Dermis microvascular lymphatic vessel endothelial cell (primary cell): ENCODE results near the gene OR51V1. TPM values are rescaled to one million over a fixed set of nuclear protein-coding genes. Genes with fewer than 3 reads are reported as not detected.
"Not testable (repeated sequence)": the region's sequence is repeated elsewhere in the genome, so short reads cannot be mapped to it uniquely, and the experiment has no call there.

Experiments used
- DNase-seq, 2 donors: peaks; one replicate each; pipeline versions ENCODE4 v3.0.0 to v3.0.0-alpha.2; 2010; ENCODE audit warnings: low read depth in 2 of 2
- total RNA-seq: library from RNA; depleted of rRNA; stranded (reverse); fragments of >200 nt; gene quantifications from 2 replicates; pipeline ENCODE4 v1.2.1, GENCODE V29; 2014

Gene OR51V1, protein sequence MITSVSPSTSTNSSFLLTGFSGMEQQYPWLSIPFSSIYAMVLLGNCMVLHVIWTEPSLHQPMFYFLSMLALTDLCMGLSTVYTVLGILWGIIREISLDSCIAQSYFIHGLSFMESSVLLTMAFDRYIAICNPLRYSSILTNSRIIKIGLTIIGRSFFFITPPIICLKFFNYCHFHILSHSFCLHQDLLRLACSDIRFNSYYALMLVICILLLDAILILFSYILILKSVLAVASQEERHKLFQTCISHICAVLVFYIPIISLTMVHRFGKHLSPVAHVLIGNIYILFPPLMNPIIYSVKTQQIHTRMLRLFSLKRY
- total RNA-seq = not detected in 2 replicates

DNA sequence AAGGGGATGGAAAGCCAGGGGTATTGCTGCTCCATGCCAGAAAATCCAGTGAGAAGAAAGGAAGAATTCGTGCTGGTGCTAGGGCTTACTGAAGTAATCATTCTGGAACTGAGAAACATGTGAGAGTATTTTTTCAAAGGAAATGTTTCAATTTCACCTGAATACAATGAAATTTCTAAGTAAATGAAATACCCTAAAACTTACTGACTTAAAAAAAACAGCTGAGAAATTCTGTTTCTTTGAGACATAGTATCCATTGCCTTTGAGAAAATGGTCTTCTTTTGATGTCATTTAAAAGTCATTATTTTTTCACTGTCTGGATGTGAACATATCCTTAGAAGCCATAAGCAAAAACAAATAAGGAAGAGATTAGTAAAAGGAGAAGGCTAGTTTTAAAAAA is at the start of gene OR51V1:
Gene OR51V1, minus strand, starts transcription at position 101 of the 400 bp plus-strand sequence. Its CDS starts 0 bp downstream, at position 101.
- no peak for DNase-seq

- not testable (repeated sequence) for DNase-seq
These were observed 49.4 kb upstream of the OR51V1 start, which contains the start of gene HBG1 for GRCh38 chr11:5249807-5250396. Gene HBG1, minus strand, starts transcription at chr11:5249857. Its CDS starts 53 bp downstream, at chr11:5249804.

- not testable (repeated sequence) for DNase-seq
These were observed 48.0 kb upstream of the OR51V1 start for GRCh38 chr11:5248498-5248897.

- DNase-seq = no peak
These were observed 47.1 kb upstream of the OR51V1 start for GRCh38 chr11:5247472-5248192.

DNA sequence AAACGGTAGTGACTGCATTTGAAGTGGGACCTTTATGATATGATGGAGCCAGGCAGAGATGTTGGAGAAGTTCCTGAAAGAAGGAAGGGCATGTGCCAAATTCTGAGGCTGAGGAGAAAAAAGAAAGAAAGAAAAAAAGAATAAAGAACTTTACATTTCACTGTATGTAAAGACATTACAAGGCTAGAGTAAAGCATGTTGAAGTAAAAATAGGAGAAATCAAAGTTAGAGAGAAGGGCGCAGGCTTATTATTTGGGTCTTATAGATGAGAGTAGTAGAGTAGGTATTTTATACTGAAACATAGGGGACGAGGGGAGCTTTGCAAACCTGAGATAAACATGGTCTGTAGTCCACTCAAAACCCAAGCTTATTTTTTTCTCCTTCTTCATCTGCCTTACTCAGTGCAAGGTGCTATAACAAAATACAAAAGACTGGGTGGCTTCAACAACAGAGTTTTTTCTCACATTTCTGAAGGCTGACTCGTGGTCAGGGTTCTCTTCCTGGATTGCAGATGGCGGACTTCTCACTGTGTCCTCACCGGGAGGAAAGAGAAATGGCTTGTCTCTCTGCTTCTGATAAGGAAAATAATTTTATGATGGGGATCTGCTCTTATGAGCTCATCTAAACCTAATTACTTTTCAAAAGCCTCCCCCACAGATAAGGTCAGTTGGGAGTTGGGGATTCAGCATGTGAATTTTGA is 46.4 kb upstream of the OR51V1 start:
- no peak for DNase-seq

GRCh38 chr11:5245155-5245554 is 44.7 kb upstream of the OR51V1 start:
- DNase-seq = no peak

GRCh38 chr11:5243816-5244180 is 43.3 kb upstream of the OR51V1 start:
- DNase-seq = no peak

DNA sequence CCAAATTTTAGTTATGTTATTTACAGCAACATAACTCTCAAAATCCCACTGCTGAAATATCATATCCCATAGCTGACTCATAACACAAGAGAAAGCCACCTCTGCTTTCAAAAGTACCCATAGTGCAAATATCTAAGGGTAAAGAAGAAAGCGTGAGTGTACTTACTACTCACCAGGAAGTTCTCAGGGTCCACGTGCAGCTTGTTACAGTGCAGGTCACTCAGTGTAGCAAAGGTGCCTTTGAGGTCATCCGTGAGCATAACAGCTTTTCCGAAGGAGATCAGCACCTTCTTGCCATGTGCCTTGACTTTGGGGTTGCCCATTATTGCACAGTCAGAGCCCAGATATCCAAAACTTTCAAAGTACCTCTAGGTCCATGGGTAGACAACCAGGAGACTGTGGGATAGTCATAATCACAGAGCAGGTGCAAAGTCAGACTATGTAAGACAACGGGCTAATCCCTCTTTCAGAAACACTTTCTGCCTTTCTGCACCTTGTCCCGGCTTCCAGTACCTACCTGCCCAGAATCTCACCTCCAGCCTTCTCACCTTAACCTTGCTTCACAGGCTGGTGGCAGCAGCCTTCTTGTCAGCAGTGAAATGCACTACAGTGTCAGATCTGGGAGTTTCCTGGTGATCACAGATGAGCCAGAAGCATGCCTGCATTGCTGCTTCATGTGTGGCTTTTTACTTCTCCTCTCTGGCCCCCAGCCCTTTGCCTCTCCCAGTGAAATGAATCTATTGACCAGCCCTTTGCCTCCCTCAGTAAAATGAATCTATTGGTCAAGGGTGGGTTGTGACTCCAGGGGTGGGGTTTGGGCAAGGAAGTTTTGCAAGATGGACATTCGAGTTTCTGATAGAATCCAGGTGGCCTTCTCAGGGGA is 42.7 kb upstream of the OR51V1 start:
- DNase-seq = no peak

DNA sequence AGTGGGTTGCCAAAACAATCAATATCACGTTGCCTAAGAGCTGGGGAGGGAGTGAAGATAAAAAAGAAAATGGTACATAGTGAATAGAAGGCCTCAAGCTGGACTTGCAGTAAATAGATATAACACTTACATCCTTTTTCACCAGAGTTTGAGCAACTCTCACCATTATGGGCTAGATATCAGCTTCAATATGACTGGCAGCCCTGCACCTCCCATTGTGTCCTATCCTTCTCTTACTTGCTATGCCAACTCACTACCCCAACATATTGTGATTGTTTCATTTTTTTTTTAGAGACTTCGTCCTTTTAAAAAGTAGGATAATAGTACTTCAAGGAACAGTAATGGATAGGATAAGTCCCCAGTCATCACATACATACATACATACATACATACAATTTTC is 41.7 kb upstream of the OR51V1 start:
- no peak for DNase-seq

DNA sequence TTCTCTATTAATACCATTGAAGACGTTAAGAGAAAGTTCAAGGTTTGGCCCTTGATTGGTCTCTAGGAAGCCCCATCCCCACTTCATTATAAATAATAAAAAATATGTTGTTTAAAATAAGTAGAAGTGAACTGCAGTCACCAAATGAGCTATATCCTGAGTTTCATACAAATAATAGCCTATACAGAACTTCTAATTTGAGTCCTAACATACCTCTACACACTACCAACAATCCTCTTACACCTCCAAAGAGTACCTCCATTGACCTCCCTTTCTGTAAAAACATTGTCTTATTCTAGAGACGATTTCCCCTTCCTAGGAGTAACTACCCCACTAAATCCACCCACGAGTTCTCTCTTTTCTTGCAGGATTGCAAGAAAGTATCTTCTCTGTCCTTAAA is 41.0 kb upstream of the OR51V1 start:
- no peak for DNase-seq

GRCh38 chr11:5240458-5240857 is 40.0 kb upstream of the OR51V1 start:
- DNase-seq = no peak

- DNase-seq = no peak
These were observed 39.6 kb upstream of the OR51V1 start for GRCh38 chr11:5240056-5240455.

GRCh38 chr11:5239046-5239445 is 38.6 kb upstream of the OR51V1 start:
- no peak for DNase-seq

- no peak for DNase-seq
These were observed 38.0 kb upstream of the OR51V1 start for GRCh38 chr11:5238486-5238885.

DNA sequence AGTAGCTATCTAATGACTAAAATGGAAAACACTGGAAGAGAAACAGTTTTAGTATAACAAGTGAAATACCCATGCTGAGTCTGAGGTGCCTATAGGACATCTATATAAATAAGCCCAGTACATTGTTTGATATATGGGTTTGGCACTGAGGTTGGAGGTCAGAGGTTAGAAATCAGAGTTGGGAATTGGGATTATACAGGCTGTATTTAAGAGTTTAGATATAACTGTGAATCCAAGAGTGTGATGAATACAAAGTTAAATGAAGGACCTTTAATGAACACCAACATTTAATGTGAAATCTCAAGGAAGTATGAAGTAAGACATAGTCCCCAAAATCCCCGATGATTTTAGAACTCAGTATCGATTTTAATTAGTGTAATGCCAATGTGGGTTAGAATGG is 36.9 kb upstream of the OR51V1 start:
- no peak for DNase-seq

GRCh38 chr11:5235364-5236095 is 35.0 kb upstream of the OR51V1 start:
- DNase-seq = no peak

DNA sequence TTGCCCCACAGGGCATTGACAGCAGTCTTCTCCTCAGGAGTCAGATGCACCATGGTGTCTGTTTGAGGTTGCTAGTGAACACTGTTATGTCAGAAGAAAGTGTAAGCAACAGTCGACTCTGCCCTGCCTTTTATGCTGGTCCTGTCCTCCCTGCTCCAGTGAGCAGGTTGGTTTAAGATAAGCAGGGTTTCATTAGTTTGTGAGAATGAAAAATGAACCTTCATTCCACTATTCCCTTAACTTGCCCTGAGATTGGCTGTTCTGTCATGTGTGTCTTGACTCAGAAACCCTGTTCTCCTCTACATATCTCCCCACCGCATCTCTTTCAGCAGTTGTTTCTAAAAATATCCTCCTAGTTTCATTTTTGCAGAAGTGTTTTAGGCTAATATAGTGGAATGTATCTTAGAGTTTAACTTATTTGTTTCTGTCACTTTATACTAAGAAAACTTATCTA is 33.9 kb upstream of the OR51V1 start, which contains the start of gene HBD:
Gene HBD, minus strand, starts transcription at position 103 of the 454 bp plus-strand sequence. Its CDS starts 50 bp downstream, at position 53.
- DNase-seq = no peak

- DNase-seq = no peak
These were observed 32.8 kb upstream of the OR51V1 start for GRCh38 chr11:5233307-5233706.

DNA sequence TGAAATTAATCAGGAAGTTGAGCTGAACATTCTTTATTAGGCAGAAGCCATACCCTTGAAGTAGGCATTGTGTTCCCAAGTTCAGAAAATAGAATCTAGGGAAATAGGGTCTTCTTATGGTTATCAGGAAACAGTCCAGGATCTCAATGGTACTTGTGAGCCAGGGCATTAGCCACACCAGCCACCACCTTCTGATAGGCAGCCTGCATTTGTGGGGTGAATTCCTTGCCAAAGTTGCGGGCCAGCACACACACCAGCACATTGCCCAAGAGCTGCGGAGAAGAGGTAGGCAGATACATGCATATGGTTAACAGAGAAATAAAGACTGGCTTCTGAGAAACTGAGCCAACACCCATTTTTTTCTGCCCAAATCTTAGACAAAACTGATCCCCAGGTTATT is 32.3 kb upstream of the OR51V1 start:
- DNase-seq = no peak

GRCh38 chr11:5232176-5232575 is 31.7 kb upstream of the OR51V1 start:
- no peak for DNase-seq
